Measurements from ENCODE around the gene PHF20. TPM values are rescaled to one million over a fixed set of nuclear protein-coding genes. Genes with fewer than 3 reads are reported as not detected.
"Not testable (repeated sequence)": the region's sequence is repeated elsewhere in the genome, so short reads cannot be mapped to it uniquely, and the experiment has no call there.

The PHF20 gene
- total and polyA plus RNA-seq, 2 of the 13 experiments (the other 11 are each of a cell fraction or from before 2014, with no cell fraction given), result 22.8 to 34.1 TPM

GRCh38 chr20:35882427-35883161 is 110.8 kb downstream of the PHF20 start:
- H3K4me2 ChIP-seq (ENCODE audit: low read depth, low read length); H3K4me1 ChIP-seq (ENCODE audit: insufficient read depth, low read length); H3K79me2 ChIP-seq (ENCODE audit: insufficient read depth, low read length); FAIRE-seq; H3K9ac ChIP-seq (ENCODE audit: insufficient read depth, low read depth, low read length); BruUV-seq (replicated peaks); H3K27ac ChIP-seq (ENCODE audit: extremely low read length, insufficient read depth, low read length); H4K20me1 ChIP-seq (ENCODE audit: insufficient read depth, low read length); H2AFZ ChIP-seq (ENCODE audit: low read length); DNase-seq (ENCODE audit: low spot score); H3K4me3 ChIP-seq (replicated peaks in 1 of 3; ENCODE audit: insufficient read depth in 1 of 3, low read depth in 2 of 3, low read length in 3 of 3); H3K9me3 ChIP-seq (ENCODE audit: low read length); ATAC-seq; H3K27me3 ChIP-seq (ENCODE audit: control insufficient read depth in 1 of 2, insufficient read depth in 2 of 2, low read length in 2 of 2); H3K36me3 ChIP-seq (replicated peaks in 1 of 2; ENCODE audit: control insufficient read depth in 1 of 2, insufficient read depth in 2 of 2, low read length in 2 of 2): not testable (repeated sequence)
- in situ Hi-C loops (cut with HindIII; ENCODE audit: extremely low pct_ligation_motif_present, low pct_unique_long_range_greater_than_20kb), result loop anchor here (5.0 kb wide), 1 partner anchor 140 kb away; the partner anchor contains the start of gene RBM39
- CTCF ChIA-PET (ENCODE audit: low intra/inter-chr PET ratio, low total read pairs), result interaction anchor here (1.6 kb wide), 1 partner anchor 321 kb away, joined by 6 read pairs; no protein-coding TSS in a partner anchor
- intact Hi-C loops (cut with micrococcal nuclease; ENCODE audit: unreplicated experiment), result loop anchor here (5.0 to 10.0 kb wide), 2 partner anchors 188 to 420 kb away; partner anchors contain the start of genes NFS1 and ROMO1
- WGBS (ENCODE audit: low lambda C conversion rate), result 97% methylated on average over 9 of the region's 9 CpGs
- POLR2A ChIA-PET, result interaction anchor here (3.7 kb wide), 1 partner anchor 140 kb away, joined by 28 read pairs; the partner anchor contains the start of gene RBM39

- Histone ChIP-seq H3K79me2 (ENCODE audit: insufficient read depth, low read length) (no peaks in the 10 kb centered on the region), H3K4me2 (ENCODE audit: low read depth, low read length) (no peak overlapping the region), H3K4me3 (replicated peaks in 1 of 3; ENCODE audit: insufficient read depth in 1 of 3, low read depth in 2 of 3, low read length in 3 of 3) (no peak overlapping the region), H4K20me1 (ENCODE audit: insufficient read depth, low read length) (no peaks in the 10 kb centered on the region), H3K27me3 (ENCODE audit: control insufficient read depth in 1 of 2, insufficient read depth in 2 of 2, low read length in 2 of 2) (no peaks in the 10 kb centered on the region), H3K9ac (ENCODE audit: insufficient read depth, low read depth, low read length) (no peak overlapping the region), H2AFZ (ENCODE audit: low read length) (no peak overlapping the region), H3K36me3 (replicated peaks in 1 of 2; ENCODE audit: control insufficient read depth in 1 of 2, insufficient read depth in 2 of 2, low read length in 2 of 2) (peaks cover 0 to 5% of the 10 kb centered on the region in 2 experiments; a peak in 2 of 5 replicates), H3K9me3 (ENCODE audit: low read length) (no peaks in the 10 kb centered on the region), H3K27ac (ENCODE audit: extremely low read length, insufficient read depth, low read length) (no peak overlapping the region), H3K4me1 (ENCODE audit: insufficient read depth, low read length) (no peaks in the 10 kb centered on the region)
- ATAC-seq, result no peak
- intact Hi-C loops (cut with micrococcal nuclease; ENCODE audit: unreplicated experiment) (loop anchor here (5.0 to 10.0 kb wide), 2 partner anchors 189 to 421 kb away; partner anchors contain the start of genes NFS1 and ROMO1), in situ Hi-C loops (cut with HindIII; ENCODE audit: extremely low pct_ligation_motif_present, low pct_unique_long_range_greater_than_20kb) (loop anchor here (5.0 kb wide), 1 partner anchor 141 kb away; the partner anchor contains the start of gene RBM39)
- BruUV-seq (replicated peaks), result no TSS peak
- no peak for TF ChIP-seq MBD4 (IDR thresholded peaks at IDR 0.05; ENCODE audit: borderline replicate concordance, low read length)
- no peak for TF ChIP-seq ZNF597 (CRISPR knock-in tag; IDR thresholded peaks at IDR 0.05)
- no peak for TF ChIP-seq MLLT10 (CRISPR knock-in tag; IDR thresholded peaks at IDR 0.05)
- no peak for TF ChIP-seq SATB2 (CRISPR knock-in tag; IDR thresholded peaks at IDR 0.05)
- peak; percentile 9; the same call in 1 of the 2 replicates for TF ChIP-seq ERF (CRISPR knock-in tag; IDR thresholded peaks at IDR 0.05)
- 0 out of 2 replicates have a peak, but pooled peaks have one; percentile 0 for TF ChIP-seq YEATS2 (CRISPR knock-in tag; IDR thresholded peaks at IDR 0.05; ENCODE audit: borderline replicate concordance)
- ChIA-PET POLR2A (interaction anchor here (3.7 kb wide), 1 partner anchor 140 kb away, joined by 28 read pairs; the partner anchor contains the start of gene RBM39), CTCF (ENCODE audit: low intra/inter-chr PET ratio, low total read pairs) (interaction anchor here (1.6 to 1.8 kb wide), 2 partner anchors 322 to 372 kb away, joined by 6 to 7 read pairs; no protein-coding TSS in a partner anchor)
- WGBS (ENCODE audit: low lambda C conversion rate), result 98% methylated on average over 6 of the region's 6 CpGs
- no peak for FAIRE-seq
- DNase-seq (ENCODE audit: low spot score), result no peak
Observed at GRCh38 chr20:35883336-35883777, 111.5 kb downstream of the PHF20 start.
